GM12865 (cell line): ENCODE measurements around the gene CRISPLD2.
"Not testable (repeated sequence)": the region's sequence is repeated elsewhere in the genome, so short reads cannot be mapped to it uniquely, and the experiment has no call there.

Experiments
- DNase-seq: peaks from one replicate; pipeline ENCODE4 v3.0.0; 2010; ENCODE audit warnings: low read depth
- H3K4me3 ChIP-seq: 2 replicates; pipeline ENCODE4 v1.5.1; 2011; ENCODE audit warnings: mild to moderate bottlenecking, low read depth, low read length, control low read depth
- TF ChIP-seq, protein P1 (sequence below): IDR thresholded peaks from 2 replicates; pipeline ENCODE4 v1.5.1; 2011; ENCODE audit warnings: low read length, control low read depth, low read depth, inconsistent platforms; ENCODE audit not compliant: insufficient read depth; ENCODE audit errors: missing control alignments

The CRISPLD2 gene

DNA sequence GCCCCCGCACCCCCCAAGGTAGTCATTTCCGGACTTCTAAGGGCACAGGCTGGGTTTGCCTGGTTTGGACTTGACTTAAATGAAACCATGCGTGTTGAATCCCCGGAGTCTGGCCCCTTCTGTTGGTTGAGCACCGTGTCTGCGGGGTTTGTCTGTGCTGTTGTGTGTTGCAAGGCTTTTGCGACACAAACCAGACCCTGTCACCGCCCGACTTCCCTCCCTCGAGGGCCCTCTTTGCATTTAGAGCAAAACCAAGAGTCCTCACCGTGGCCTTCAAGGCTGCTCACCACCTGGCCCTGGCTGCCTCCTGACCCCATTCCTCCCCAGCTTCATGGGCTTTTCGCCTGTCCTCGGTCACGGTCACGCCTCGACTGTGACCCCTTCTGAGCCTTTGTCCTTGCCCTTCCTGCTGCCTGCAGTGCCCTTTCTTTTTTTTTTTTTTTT lies 7.4 kb downstream of the CRISPLD2 start:
- TF ChIP-seq, protein P1, sequence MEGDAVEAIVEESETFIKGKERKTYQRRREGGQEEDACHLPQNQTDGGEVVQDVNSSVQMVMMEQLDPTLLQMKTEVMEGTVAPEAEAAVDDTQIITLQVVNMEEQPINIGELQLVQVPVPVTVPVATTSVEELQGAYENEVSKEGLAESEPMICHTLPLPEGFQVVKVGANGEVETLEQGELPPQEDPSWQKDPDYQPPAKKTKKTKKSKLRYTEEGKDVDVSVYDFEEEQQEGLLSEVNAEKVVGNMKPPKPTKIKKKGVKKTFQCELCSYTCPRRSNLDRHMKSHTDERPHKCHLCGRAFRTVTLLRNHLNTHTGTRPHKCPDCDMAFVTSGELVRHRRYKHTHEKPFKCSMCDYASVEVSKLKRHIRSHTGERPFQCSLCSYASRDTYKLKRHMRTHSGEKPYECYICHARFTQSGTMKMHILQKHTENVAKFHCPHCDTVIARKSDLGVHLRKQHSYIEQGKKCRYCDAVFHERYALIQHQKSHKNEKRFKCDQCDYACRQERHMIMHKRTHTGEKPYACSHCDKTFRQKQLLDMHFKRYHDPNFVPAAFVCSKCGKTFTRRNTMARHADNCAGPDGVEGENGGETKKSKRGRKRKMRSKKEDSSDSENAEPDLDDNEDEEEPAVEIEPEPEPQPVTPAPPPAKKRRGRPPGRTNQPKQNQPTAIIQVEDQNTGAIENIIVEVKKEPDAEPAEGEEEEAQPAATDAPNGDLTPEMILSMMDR: no peak
- DNase-seq: no peak
- H3K4me3 ChIP-seq: no peak overlapping the region

DNA sequence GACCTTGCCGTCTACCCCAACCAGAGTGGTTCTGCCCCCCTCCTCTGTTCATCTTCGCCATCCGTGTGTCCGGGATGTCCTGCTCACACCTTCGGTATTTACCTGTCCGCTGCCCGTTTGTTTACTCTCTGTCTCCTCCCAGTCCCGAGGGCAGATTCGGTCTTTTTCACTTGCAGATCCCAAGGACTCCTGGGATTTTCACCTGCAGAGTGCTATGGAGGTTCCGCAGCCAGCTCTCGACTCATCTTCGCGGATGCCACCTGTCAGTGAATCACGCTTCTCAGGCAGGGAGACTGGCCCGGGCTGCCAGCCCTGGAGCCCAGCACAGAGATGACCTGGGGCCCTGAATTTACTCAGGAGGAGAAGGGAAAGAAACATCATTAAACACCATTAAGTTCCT lies 8.1 kb downstream of the CRISPLD2 start:
- no peak for DNase-seq
- H3K4me3 ChIP-seq: no peak overlapping the region
- TF ChIP-seq, protein P1: no peak

DNA sequence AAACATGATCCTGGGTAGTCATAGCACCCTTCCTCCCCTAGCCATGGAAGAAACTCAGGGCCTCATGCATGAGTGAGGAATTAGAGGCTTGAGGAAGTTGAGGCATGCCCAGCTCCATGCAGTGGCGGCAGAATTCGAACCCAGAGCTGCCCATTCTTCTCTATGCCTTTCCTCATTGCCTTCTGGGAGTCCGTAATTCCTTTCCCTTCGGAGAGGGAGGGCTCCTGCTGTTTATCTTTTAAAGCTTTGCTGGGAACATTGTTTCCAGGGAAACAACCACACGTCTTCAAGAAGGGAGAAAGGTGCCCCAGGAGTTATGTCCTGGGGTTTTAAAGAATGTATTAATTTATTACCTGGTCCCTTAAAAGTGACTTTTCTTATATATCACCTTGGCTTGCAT lies 8.5 kb downstream of the CRISPLD2 start:
- TF ChIP-seq, protein P1: no peak
- H3K4me3 ChIP-seq: no peak overlapping the region
- DNase-seq: no peak

DNA sequence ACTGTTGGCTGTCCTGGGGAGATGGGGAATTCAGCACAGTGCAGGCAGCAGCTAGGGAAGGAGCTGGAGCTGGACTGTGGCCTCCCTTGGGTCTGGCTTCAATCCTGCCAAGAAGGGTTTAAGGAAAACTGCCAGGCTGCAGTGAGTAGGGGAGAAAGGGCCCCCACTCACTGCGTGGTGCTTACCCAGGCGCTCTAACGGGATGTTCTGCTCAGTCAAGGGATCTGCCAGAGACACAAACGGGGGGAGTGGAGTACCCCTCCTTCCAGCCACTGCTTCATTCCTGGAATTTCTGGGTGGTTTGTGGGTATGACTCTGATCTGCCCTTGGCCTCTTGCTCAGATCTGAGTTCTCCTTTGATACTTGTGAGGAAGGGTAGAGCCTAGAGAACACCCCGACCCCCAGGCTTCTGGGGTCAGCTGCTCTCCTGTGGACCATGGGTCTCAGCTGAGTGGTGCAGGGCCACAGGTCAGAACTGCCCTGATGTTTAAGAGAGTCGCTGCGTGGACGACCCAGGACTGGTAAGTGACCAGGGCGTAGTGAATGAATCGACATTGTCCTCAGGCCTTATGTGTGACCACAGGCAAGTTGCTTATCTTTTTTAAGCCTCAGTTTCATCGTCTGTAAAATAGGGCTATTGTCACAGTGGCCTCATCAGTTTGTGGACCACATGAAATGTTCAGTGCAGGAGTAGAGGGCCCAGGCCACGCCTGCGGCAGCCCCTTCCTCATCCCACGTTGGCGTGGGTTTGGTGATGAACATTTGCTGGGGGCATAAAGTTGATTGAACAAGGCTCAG lies 9.6 kb downstream of the CRISPLD2 start:
- no peak for DNase-seq
- TF ChIP-seq, protein P1: no peak
- H3K4me3 ChIP-seq: no peak overlapping the region

DNA sequence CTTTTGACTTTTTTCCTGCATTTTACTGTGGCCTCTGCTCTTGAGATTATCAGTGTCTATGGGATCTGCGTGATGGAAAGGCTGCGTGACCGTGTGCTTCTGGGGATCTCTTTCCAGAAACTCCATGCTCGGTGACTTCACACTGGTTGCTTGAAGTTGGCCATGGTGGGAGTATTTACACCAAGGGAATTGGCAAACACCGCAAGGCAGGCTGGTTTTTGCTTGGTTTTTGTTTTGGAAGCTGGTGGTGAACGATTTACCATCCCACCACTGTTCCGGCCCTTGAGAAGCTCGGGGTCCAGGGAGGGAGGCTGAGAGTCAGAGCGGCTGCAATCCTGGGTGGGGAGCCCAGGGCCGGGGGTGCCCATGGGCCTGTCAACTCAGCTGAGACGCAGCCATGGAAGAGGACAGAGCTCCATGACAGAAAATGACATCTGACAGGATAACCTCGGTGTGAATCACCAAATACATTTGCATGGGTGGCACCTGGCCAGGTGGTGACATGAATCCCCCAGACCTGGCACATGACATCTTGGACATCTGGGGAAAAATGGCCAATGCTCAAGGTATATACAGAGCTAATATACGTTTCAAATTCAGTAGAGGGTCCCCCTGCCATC lies 11.1 kb downstream of the CRISPLD2 start:
- no peak for DNase-seq
- H3K4me3 ChIP-seq: no peak overlapping the region
- TF ChIP-seq, protein P1: no peak

DNA sequence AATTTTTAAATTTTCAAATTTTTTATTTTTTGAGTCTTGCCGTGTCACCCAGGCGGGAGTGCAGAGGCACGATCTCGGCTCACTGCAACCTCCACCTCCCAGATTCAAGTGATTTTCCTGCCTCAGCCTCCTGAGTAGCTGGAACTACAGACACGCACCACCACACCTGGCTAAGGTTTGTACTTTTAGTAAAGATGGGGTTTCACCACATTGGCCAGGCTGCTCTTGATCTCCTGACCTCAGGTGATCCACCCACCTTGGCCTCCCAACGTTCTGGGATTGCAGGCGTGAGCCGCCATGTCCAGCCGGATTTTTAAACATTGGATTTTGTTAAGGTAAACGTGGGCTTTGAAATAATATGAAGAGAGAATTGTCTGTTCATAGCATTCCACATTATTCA lies 11.9 kb downstream of the CRISPLD2 start:
- not testable (repeated sequence) for H3K4me3 ChIP-seq, DNase-seq

DNA sequence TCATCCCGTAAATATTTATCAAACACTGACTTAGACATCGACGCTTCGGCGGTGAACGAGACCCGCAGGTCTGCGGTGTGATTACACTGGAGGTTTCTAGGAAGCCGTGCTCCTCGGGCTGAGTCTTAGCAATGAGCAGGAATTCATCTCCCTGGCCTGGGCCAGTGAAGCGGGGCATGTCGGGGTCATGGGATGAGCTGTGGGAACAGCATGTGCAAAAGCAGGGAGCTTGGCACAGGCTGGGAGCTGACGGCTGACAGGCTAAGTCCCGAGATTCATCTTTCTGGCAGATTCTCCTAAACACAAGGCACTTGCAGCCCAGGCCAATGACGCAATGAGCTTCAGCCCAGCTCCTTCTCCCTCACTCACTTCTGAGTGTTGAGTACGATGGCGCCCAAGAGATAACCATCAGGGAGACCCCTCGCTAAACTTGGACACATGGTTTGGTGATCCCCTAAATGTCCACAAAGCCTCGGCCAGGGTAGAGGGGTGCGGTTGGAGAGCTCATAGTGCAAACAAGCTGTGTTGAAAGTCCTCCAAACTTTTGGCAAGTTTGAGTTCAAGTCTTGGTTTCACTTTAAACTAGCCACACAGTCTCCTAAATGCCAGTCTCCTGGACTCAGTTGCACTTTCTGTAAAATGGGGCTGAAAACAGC lies 12.8 kb downstream of the CRISPLD2 start:
- H3K4me3 ChIP-seq: no peak overlapping the region
- TF ChIP-seq, protein P1: no peak
- no peak for DNase-seq
